HG03521 (cell line): ENCODE data around the gene MAF.

Source experiments
- ATAC-seq: cut with Tn5 transposase; IDR thresholded peaks from one replicate; pipeline ENCODE4 v1.9.1; 2021; ENCODE audit warnings: mild to moderate bottlenecking, moderate library complexity; ENCODE audit not compliant: unreplicated experiment

The MAF gene

DNA sequence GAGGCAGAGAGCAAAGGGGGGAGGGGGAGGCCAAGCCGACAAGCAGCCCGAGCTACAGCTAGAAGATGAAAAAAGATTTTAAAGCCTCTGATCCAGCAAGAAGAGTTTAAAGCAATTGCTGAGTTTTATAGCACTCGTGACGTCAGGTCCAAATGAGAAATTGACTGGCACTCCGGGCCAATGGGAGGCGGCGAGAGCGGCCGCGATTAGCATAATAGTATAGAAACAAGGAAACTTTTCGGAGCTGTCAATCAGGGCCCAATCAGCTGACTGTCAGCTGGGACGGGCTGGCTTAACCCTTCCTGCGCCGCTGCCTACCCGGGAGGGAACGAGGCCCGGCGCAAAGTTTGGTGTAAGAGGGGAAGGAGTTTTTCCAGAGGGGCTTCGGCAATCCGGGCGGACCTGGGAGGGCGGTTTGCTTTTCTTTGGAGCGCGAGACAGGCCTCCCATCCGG, at the start of gene MAF:
Gene MAF (minus strand): TSS at position 100 of the 454 bp plus-strand sequence. CDS start 835 bp downstream, outside the sequence.
- ATAC-seq = no peak

DNA sequence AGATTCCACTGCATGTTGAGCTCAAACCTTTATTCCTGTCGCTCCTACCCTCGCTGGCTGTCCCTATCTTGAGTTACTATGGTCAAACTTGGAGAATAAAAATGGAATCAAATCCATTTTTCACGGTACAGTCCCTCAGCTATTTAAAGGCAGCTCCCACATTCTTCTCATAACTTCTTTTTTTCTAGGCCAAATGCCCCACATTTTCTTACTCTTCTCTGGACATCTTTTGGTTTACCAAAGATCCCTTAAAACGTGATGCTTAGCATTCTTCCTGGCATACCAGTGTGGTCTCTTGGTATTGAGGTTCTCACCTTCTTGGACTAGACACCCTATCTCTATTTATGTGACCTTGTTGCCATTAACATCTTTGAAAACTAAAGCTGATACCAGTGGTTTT, 48.3 kb upstream of the MAF start:
- no peak for ATAC-seq

DNA sequence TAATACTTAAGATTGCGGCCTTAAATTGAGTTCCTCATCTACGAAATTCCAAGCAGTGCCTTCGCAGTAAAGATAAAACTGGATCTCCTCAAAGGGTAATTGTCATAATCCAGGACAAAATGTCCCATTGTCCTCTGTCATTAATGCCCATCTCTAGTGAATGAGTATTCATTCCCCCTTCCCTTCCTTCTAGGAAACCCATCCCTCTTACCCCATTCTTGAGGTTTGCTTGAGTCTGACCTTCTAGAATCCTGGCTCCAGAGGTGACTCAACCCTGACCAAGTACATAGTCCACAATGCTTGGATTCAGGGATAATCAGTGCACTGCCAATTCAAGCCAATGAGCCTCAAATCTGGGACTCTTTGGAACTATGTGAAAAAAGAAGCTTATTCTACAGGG, 47.0 kb upstream of the MAF start:
- ATAC-seq = no peak

DNA sequence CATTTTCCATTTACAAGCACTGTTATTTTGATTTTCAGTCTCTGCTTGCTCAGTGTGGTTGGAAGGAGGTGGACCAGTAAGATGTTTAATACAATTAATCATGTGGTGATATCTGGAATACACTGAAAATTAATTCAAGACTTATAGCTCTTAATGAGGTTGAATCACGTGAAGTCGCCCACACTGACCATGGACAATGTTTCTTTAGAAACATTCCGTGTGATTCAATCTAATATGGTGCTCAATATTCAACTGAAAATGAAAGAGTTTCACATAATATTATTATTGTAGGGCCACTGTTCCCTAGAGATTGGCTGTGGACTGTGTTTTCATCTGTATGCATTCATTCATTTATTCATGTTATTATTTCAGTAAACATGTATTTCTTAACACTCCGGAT, 45.2 kb upstream of the MAF start:
- no peak for ATAC-seq

DNA sequence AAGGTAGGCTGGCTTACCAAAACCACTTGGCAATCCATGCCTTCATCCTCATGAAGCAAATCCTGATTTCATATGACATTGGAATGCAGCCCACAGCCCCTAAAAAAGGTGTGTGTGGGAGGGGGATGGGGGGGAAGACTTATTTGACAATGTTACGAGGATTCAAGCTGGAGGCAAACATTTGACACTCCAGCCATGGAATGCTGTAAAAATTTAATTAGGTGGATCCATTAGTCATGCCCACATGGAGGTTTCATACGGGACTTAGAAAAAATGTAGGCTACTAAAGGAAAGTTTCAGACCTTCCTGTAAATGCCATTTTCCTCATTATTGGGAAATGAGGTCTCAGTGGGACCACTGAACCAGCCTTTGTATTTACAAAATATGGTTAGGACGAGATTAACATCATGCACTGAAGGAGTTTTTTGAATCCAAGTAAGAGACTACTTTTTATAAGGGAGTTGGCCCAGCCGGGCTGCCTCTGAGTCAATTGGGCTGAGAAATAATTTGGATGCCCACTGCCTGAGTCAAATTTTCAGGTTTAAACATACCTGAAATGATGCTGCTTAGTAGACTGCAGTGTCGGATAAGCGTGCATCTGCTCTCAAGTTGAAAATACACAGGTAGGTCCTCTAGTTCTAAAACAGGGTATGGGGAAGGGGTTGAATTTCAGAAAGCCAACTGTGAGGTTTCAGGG, 44.6 kb upstream of the MAF start:
- ATAC-seq = no peak

DNA sequence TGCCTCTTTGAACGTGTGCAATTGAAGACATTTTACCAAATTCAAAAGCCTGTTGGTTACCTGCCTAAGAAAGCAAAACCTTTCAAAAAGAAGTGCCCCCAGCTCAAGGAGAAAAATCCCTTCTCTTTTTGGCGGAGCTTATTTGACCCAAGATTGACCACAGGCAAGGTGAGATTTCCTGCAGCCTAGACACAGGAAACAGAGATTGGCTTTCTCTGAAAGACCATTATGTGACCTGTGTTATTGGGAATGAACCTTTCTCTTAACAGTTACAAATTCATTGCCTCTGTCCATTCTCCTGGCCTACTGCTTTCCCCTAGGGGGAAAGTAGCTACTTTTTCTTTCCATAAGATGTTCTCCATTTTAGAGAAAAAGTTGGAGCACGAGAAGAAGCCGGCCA, 42.1 kb upstream of the MAF start:
- no peak for ATAC-seq

DNA sequence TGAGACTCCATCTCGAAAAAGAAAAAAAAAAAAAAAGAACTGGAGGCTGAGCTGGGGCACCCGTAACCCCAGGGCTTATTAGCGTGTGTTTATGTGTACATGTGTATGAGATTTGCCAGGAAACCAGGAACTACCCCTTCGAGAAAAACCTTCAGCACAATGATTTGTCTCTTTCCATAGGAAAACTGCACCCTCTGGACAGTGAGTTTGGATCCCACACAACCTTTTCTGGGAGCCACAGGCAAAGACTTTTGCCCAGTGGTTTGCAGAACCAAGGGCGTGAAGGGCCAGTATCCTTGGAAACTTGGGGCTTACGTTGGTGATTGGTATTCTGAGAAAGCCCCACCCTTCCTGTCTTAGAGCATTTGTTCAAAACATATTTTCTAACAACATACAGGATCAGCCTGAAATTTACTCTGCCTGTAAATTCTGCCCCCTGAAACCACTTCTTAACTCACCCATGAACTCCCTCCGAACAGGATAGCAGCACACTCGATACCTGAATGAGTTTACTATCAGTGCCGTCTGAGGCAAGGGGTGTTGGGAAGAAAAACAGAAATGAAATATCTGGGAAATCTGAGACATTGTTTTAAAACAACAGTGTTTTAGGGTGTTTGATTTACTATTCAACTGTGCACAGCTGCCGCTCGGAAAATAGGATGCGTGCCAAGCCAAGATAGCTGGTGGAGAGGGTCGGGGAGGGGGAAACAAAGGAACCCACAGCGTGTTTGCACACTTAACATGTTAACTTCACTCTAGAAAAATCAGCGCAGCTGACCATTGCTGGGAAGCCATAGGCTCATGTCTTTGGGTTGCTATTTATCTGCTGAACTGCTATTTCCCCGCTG, 40.2 kb upstream of the MAF start:
- ATAC-seq = no peak

DNA sequence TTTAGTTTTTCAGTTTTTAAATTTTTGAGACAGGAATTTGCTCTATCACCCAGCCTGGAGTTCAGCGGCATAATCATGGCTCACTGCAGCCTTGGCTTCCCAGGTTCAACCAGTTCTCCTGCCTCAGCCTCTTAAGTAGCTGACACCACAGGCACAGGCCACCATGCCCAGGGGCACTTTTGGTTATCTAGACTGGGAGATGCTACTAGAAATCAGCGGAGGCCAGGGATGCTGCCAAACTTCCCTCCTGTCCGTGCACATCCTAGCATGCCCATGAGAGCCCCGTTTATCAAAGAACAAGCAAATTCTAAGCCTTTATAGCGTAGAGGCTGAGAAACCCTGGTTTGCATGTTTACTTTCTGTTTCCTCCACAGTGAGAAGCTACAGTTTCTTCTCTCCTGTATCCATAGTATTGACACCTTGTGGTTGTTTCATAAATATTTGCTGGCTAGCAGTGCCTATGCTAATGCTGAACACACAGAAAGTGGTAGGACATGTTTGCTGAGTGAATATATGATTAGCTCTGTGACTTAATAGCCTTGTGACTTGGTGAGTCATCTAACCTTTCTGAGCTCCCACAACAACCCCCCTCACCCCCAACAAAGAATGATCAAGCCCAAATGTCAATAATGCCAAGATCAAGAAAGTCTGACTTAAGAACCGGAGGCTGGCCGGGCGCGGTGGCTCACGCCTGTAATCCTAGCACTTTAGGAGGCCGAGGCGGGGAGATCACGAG, 39.2 kb upstream of the MAF start:
- no peak for ATAC-seq

DNA sequence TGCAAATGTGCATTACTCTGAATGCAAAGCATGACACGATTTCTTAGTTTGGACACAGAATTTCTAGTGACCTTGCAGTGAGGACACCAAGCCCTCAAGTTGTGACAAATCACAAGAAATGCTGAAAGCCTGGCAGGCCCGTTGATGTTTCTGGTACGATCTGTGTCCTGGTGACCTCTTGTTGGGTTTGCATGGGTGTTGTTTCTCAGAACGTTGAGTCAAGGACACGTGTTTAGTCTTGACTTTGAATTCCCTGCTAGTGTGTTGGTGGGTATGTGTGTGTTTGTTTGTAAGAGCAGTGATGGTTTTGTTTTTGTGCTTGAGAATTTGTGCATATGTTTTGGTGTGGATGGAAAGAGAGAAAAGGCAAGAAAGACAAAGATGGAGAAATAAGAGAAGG, 37.8 kb upstream of the MAF start:
- ATAC-seq = no peak

DNA sequence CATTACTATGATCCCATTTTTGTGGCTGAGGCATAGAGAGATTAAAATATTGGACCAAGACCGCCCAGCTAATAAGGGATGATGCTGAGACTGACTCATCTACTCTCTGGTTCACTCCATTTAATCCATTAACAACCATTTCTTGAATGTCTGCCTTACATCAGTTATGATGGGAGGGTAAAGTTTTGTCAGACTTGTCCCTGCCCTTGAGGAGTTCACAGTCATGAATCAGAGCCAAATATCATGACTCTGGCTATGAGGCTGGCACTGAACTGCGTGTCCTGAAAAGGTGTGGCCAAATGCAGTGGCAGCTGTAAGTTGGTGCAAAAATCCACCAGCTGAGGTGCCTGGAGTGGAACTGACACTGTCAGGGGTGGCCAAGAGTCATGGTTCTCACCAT, 35.0 kb upstream of the MAF start:
- ATAC-seq = no peak

DNA sequence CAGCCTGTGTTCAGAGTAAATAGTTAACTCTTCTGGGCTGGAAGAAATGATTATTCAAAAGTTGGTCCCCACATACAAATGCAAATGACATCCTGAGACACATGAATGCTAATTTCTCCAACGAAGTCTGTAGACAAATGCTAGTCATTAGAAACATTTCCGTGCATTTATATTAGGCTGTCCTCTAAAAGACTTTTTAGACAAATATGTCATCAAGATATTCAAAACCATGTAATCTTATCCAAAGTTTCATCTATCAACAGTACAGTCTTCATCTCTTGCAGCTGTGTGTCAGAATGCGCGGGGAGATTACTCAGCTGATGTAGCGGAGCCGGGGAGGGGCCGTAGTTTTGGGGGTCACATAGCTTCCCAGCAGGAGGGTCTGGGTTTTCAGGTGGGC, 33.8 kb upstream of the MAF start:
- ATAC-seq = no peak

DNA sequence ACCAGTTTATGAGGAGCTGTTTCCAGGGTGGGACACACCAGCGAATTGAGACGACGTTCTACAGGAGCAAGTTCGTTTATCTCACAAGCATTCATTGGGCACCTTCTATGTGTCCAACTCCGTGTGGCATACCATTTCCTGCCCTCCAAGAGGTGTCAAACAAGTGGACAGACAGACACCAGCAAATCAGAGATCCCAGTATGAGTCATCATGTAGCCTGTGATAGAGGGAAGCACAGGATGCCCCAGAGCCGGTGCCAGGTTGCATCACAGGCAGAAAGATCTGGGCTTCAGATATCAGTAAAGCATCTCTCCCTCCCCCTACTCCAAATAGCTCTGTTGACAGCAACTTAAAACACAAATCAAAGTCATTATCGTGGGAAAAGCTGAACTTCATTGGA, 31.8 kb upstream of the MAF start:
- no peak for ATAC-seq

DNA sequence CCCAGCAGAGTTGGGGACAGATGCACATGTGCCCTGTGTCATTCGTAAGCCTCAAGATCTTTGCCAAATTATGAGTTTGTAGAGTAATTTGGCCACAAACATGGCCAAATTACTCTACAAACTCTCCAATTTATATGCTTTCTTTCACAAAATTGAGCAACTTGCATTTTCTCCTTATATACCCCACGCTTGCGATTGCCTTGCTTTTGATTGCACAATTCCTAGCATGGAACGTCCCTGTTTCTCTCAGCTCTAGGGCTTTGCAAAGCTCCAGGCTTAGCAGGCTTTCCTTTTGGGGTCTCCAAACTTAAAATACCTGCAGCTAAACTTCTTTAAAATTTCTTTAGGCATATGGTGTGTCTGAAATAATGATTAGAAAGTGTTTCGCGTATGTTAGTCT, 28.5 kb upstream of the MAF start:
- ATAC-seq = no peak

DNA sequence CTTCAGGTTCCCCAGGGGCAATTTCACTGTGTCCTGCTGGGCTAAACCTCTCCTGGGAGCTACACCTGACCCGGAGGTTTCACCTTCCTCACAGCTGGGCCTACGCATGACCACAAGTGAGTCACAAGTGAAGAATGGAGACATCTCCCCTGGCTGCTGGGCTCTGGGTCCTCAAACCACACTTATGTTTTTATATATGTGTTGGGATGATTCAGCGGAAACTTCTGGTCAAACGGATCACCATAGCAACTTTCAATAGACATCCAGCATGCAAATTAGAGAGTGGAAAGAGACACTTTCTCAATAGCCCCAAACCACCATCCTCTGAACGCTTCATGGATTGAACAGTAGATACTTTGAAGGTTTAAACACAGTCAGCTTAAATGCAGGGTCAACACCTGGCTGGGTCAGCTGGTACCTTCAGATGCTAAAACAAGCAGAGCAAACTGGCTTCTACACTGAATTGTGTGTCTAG, 28.0 kb upstream of the MAF start:
- ATAC-seq = peak; percentile 83

DNA sequence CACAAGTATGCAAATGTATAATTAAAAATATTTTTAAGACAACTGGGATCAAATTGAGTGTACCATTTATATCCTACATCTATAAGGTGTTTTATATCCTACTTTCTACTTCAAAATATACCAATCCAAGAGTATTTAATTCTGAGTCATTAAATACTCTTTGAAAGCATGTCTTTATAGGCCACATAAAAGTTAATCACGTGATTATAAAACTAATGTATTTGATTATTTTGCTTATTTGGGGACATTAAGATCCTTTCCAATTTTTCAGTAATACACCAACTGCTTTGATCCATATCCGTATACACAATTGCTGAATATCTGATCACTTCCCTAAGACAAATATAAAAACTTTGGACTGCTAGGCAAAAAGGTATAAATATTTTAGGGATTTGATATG, 26.6 kb upstream of the MAF start:
- no peak for ATAC-seq

DNA sequence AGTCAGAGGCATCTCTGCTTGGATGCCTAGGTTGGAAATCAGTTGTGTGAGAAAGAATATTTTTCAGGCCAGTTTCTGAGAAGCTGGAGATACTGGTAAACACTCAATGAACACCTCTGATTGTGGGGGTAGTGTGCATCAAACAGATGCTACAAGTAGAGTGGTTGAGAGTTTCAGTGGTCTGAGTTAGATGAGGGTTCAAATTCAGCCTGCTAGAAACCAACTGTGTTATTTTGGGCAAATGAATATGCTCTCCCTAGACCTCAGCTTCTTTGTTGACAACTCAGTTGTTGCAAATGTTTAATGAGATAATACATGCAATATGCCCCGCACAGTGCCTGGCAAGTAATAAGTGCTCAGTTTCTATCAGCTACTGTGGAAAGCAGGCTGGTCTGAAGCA, 25.2 kb upstream of the MAF start:
- no peak for ATAC-seq

DNA sequence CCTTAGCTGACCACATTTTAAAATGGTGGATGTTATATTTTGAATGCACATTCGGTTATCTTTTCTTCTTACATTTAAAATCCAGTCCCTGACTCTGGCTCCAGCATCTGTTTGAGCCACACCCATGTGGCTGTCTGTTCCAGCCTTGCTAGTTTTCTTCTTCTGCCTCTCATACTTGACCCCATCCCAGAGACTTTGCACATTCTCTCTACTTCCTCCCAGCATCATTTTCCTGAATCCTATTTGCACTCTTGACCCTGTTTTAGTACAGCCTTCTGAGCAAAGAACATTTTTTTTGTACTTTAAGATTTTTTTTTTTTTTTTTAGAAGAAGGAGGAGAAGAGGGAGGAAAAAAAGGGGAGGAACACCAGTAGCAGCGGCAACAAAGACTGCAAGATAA, 23.3 kb upstream of the MAF start:
- no peak for ATAC-seq

DNA sequence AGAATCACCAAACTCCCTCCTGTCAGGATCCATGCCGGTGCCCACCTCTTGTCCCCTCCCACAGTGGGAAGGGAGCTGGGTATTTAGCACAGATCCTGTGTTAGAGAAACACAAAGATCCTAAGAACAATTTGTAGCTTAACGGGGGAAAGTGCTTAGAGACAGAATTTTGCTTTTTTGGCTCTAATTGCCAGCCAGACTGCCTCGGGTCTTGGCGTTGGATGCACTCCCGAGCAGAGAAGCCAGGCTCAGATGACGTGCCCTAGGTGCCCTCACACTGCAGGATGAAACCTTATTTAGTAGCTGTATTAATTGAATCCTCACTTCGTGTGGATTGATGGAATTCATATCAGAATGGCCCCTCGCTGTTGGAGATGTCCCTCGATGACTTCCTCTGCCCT, 22.5 kb upstream of the MAF start:
- no peak for ATAC-seq

DNA sequence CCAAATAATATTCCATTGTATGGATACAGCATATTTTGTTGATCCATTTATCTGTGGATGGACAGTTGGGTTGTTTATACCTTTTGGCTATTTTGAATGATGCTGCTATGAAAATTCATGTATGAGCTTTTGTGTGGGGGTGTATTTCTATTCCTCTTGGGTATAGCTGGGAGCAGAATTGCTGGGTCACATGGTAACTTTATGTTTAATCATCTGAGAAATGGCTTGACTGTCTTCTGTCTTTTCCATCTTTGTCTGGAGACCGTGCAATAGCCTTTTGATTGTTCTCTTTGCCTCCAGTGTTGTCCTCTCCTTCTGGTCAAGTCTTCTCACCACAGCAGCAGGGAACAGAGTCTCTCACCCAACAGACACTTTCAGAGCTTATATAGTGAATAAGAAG, 20.5 kb upstream of the MAF start:
- no peak for ATAC-seq

DNA sequence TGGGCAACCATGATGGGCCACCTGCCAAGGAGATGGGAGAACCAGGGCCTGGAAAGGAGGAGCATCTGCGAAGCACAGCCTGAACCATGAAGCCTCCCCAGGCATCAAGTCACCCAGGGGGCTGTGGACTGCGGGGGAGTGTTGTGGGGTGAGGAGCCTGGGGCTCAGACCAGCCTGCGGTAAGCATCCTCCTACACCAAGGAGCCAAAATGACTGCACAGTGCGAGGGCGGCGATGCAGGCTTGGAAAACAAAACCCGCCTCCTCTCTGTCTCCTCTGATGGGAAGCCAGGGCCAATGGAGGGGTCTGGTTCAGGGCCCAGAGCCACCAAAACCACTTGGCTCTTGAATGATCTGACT, 18.1 kb upstream of the MAF start:
- no peak for ATAC-seq

DNA sequence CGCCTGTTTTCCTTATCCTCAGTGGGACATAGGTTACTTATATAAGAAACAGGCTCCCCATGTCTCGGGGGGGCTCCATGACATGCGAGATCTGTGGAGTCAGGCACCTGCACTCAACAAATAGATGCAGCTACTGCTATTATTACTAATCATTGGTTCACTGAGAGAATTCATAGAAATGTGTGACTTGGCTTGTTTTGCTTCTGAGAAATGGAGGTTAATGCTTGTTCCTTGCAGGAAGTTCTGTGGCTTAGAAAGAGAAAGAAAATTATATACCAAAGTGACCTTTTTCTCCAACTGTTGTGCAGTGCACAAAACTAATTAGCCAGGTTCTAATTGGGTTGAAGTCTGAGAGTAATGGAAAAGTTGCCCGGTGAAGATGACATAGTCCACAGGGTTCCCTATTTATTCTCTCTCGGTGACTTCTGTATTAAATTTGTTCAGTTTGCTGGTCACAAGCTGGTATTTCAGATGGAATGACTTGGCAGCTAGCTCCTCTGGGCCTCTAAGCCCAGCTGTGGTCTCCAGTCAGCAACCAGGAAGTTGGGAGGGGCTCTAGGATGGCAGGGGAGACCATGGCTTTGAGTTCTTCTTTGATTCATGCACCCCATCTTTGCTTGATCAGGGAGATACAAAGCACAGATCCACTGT, 17.6 kb upstream of the MAF start:
- no peak for ATAC-seq
